GM19468 (cell line): ENCODE data around the gene CA5A.
"Not testable (repeated sequence)": the region's sequence is repeated elsewhere in the genome, so short reads cannot be mapped to it uniquely, and the experiment has no call there.

Source experiments
- ATAC-seq: cut with Tn5 transposase; IDR thresholded peaks from one replicate; pipeline ENCODE4 v1.9.1; 2021; ENCODE audit warnings: mild to moderate bottlenecking, moderate library complexity, moderate number of reproducible peaks; ENCODE audit not compliant: unreplicated experiment; ENCODE audit errors: extremely low read depth

CA5A gene

DNA sequence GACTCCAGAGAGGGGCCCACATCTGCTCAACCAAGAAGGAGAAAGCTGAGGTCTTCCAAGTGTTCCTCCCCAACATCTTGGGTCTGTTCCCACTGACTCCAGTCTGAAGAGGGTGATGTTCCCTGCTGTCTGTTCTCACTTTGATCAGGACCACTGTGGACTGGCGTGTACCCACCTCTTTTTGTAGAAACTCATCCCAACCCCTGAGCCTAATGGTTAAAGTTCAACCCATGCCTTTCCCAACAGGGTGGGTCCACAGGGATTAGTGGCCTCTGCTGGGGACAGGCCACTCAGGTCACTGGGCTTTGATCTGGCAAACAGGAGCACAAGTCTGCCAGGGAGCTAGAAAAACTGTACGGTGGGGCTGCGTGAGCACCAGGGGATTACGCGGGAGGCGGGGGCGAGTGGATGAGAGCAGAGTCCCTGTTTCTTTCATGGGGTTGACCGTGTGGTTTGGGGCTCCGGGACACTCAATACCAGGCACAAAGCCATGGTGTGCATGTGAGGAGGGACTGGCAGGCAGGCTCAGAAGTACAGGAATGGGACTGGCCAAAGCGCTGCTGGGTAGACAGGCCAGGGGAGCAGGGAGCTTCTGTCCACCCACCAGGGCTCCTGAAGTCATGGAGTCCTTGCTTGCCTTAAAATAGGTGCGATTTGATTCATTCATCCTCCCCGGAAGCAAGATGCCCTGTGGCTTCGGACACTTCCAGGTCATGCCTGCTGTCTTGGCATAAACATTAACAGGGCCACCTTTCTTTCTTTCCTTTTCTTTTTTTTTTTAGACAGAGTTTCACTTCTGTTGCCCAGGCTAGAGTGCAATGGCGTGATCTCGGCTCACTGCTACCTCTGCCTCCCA is at the start of gene CA5A:
CA5A (minus strand) TSS at position 155 of the 856 bp plus-strand sequence; CDS start at position 76, 79 bp downstream.
- no peak for ATAC-seq

GRCh38 chr16:87985493-87985892 is 49.2 kb upstream of the CA5A start:
- not testable (repeated sequence) for ATAC-seq

GRCh38 chr16:87984632-87985267 is 48.4 kb upstream of the CA5A start:
- ATAC-seq = no peak

DNA sequence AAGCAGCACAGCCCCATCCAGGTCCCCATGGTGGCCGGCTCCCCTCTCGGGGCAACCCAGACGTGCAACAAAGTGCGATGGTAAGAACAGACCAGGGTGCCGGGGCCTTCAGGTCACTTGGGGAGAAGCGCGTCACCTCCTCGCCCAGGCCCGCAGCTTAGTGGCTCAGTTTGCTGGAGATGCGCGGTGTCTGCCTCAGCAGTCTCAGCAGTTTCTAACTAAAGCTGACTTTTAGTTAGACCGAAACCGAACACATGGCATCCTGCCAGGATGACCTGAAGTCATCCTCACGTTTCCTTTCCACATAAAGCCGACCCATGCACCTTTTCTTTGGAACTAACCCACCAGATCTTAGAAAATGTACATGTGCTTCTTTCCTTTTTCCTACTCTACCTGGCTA is 47.9 kb upstream of the CA5A start:
- ATAC-seq = not testable (repeated sequence)

DNA sequence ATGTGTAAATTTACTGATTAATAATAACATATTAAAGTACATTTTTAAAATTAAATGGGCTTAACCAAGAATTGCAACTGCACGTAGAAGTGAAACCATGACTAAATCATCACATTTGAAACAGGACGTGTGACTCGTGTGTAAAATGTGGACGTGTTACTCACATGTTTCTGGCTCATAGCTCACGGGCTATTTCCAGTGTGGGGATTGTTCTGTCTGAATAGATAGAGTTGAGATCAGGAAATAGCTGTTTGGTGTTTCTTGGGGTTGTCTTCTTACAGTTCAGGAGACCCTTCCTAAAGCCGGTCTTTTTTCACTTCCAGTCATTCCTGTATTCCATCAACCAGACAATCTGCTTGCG is 47.4 kb upstream of the CA5A start:
- not testable (repeated sequence) for ATAC-seq

DNA sequence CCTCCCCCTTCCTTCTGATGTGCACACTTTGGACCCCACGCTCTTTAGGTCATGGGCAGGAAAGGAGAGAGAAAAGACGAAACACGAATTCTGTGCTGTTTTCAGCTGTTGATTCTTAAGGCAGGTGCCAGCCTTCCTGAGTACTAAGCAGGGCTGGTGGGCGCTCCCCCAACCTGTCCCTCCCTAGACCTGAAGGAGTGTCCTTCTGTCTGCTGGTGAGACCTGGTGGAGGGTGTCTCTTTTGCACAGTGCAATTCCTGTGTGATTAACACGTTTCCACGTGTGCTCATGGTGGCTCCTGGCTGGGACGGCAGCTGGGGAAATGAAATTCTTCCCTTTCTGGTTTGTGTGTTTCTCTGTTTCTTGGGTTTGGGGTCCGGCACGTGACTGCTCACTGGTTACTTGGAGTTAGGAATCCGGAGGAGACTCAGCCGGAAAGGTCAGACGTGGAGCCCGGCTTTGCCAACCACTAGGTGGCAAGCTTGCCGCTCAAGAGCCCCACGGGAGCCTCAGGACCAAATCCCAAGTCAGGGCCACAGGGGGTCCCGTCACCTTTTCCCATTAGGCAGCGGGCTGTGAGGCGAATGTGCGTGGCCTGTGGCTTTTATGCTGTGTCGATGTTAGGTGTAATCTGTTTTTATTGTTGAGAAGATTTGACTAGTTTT is 46.9 kb upstream of the CA5A start:
- not testable (repeated sequence) for ATAC-seq

- ATAC-seq = no peak
These were observed 46.3 kb upstream of the CA5A start for GRCh38 chr16:87982581-87983041.

- ATAC-seq = not testable (repeated sequence)
These were observed 45.0 kb upstream of the CA5A start for GRCh38 chr16:87981376-87981775.

- not testable (repeated sequence) for ATAC-seq
These were observed 43.7 kb upstream of the CA5A start for GRCh38 chr16:87979911-87980630.

- ATAC-seq = no peak
These were observed 43.0 kb upstream of the CA5A start for GRCh38 chr16:87979352-87979751.

GRCh38 chr16:87978127-87978526 is 41.8 kb upstream of the CA5A start:
- no peak for ATAC-seq

- no peak for ATAC-seq
These were observed 40.3 kb upstream of the CA5A start for GRCh38 chr16:87976665-87977064.

DNA sequence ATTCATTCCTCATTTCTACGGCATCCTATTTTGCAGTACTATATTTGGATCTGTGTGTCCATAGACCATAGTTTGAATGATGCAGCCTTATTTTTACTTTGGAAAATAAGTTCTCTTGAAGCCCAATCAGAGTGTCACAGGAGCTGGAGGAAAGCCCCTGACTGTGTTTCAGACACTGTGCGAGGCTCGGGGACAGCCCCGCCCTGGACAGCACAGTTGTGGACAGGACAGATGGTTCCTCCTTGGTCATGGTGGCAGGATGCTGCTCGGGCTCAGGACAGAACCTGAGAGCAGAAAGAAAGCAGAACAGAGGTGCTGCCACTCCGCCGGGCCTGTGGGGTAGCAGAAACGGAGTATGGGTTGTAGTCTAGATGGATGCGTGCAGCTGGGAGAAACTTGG is 37.8 kb upstream of the CA5A start:
- ATAC-seq = no peak

DNA sequence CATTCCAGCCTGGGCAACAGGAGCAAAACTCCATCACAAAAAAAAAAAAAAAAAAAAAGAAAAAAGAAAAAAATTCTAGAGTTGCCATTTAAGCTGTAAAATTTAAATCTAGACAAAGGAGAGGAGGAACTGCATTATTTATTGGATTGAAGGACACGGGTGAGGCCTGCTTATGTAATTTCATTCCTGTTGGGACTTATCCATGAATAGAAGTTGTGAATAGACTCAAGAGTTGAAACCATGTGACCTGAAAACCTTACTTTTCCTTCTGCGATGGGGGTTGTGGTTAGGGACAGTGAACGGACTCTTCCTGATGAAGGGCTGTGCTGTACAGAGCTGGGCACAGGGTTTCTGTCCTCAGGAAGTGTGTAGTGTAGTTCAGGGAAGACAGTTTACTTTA is 37.4 kb upstream of the CA5A start:
- no peak for ATAC-seq

DNA sequence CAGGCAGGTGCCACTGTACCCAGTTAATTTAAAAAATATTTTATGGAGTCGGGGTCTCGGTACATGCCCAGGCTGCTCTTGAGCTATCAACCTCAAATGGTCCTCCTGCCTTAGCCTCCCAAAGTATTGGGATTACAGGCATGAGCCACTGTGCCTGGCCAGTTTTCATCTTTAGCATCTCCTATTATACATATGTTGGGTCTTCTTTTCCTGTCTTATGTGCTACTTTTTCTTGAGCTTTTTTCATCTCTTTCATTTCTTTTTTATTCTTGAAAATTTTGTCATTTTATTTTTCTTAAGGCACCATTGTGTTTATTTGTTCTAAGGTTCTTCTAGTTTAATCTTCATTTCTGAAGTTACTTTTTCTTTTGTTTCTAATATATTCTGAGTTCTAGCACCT is 35.6 kb upstream of the CA5A start:
- ATAC-seq = no peak

DNA sequence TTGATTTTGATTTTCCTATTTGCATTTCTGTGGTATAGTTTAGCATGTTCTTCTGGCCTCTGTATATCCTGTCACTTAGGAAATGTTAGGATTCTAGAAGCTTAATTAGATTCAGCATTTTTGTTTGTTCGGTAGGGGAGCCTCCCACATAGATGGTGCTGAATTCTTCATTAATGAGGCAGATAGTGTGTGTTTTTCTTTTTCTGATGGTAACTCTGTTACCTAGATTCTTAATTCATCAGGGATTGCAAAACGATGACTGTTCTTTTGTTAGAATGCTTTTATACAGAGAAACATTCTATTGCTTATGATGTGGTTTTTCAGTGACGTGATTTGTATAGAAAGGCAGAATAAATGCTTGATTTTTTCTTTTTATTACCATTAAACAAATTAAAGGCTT is 33.9 kb upstream of the CA5A start:
- ATAC-seq = no peak

- ATAC-seq = no peak
These were observed 32.2 kb upstream of the CA5A start for GRCh38 chr16:87968541-87968940.

DNA sequence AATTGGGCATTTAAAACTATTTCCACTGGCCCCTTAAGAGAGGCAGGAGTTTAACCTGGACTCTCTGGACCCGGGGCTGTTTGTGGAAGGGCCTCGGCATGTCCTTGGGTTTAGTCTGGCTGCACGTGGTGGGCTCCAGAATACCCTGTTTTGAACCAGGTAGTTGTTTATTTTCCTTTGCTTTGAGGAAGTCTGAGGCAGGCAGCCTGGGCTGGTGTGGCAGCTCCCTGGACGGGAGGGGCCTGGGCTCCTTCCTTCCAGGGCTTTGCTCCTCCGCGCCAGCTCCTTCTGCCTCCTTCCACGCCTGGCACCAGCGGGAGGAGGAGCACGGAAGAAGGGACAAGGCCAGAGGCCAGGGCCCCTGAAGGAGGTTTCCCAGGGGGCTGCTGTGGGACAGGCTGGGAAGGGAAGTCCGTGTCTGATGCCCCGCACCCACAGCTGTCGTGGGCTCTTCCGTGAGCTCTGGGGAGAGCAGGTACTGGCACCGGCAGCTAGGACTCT is 30.4 kb upstream of the CA5A start:
- ATAC-seq = no peak

DNA sequence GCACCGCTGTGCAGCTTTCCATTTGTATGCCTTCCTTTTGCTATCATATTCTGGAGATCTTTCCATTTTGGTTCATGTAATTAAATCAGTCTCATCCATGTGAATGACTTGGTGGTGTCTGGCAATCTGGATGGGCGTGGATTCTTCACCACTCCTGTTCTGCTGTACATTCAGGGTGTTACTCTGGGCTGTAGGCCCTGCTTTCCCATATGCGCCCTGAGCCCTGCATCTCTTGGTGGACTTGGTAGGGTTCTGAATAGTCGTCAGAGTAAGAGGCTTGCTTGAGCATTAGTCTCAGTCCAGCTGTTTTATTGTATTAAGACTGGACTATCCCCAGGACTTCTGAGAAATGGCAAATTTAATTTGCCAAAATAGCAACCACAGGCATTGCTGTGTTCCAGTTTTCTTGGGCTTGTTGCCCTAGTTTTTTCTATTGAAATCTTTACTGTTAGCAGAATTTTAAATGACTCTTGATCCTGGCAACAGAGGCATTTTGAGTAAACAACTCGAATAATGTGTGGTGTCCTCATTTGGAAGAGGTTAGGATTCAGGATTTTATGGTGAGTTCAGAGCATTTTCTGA is 29.8 kb upstream of the CA5A start:
- no peak for ATAC-seq

DNA sequence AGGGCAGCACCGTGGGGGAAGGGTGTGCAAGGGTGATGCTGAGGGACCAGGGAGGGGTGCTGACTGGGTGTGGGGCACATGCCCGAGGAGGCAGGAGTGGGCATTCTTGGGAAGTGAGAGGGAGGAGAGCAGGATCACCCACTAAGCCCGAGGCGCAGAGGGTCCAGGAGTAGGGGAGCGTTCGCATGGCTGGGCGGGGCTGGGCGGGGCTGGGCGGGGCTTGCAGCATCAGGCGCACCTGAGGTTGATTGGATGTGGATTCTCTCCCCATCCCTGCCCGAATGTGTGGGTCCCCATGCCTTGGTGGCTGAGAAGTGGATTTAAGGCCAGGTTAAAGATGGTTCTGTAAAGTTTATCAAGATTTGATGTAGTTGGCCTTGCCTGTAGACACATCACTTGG is 29.1 kb upstream of the CA5A start:
- no peak for ATAC-seq
